NCI-H226 (cell line): ENCODE results near the gene DCHS2.

Experiments used
- DNase-seq: peaks from one replicate; pipeline ENCODE4 v3.0.0-alpha.2; 2015

Gene DCHS2

DNA sequence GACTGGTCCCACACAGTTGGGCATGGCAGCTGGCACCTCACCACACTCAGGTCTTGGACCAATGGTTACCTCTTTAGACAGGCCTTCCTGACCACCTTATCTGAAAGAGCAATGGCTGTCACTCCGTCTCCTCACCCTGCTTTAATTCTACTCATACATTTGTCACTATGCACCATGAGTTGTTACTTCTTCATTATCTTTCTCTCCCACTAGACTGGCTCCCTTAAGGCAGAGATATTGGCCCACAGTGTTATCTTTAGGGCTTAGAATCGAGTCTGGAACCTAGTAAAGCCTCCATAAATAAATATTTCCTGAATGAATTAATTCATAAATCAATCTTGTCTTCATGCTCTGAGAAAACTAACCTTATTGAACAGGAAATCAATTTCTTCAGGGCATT, 46.6 kb downstream of the DCHS2 start:
- DNase-seq = no peak

DNA sequence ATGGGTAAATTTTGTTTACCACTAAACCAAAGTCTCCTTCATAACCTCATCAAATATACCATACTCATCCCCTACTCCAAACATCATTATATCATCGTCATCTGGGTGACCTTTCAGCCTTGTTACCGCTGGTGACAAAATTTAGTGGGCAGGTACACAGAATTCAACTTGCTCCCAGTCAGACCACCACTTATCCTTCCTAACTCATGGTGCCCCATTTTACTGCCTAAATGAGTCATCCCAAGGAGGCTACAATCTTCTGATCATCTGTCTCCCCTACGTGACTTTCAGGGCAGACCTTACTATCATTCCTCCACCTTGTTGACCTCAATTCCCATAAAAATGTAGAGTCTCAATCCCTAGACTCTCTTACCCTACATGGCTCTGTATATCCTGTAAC, 49.6 kb downstream of the DCHS2 start:
- DNase-seq = no peak

DNA sequence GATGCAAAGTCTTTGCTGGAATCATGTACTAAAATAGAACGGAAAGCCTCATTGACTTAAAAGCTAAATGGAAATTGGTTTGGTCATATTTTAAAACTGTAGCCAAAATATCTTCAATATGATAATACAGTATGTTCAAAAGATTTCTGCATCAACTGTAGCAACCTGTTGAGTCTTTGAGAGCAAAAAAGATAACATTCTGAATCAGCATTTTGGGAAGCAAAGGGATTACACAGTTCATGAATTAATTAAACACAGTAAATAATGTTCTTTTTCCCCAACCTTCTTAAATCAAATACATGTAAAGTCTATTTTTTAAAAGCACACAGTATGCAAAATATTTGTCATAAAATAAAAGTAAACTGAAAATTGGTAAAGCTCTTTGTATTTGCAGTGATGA, 50.5 kb downstream of the DCHS2 start:
- DNase-seq = no peak

DNA sequence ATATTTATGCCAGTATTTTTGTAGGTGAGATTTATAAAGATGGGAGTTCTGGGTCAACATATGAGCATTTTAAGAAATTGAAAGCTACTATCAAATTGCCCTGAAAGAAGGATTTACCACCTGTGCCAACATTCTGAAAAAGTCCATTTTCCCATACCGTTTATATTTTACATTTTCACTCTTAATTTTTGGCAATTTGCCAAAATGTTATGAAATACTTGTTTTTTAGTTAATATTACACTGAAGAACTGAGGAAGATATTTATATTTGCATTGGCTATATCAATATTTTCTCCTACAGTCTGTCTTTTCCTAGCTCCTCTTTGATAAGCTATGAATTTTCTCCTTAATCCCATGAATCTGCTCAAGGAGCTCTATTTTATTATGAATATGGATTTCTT, 52.4 kb downstream of the DCHS2 start:
- DNase-seq = no peak

DNA sequence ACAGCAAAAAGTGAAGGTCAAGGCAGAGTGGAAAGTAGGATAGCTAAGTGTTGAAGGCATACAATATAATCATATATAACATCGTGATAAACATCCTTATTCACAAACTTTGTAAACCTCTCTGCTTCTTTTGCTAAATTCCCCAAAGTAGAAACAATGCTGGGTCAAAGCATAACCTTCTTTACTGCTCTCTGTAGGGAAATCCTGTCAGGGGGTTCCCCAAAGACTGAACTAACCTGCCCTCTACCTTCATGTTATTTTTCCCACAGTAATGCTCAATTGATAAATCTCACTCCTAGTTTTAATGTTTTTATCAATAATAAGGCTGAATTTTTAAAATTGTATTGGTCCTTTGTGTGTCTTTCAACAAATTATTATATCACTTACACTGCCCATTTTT, 55.7 kb downstream of the DCHS2 start:
- DNase-seq = no peak

DNA sequence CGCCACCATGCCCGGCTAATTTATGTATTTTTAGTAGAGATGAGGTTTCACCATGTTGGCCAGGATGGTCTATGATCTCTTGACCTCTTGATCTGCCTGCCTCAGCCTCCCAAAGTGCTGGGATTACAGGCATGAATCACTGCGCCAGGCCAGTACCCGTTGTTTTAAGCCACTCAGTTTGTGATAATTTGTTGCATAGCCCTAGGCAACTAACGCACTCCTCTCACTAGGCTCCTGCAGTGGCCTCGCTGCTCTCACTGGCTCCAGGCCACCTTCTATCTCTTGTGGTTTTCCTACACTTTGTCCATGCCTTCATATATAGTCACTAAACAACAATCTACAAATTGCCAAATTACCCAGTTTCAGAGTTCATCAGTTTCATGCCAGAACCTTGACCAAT, 58.1 kb downstream of the DCHS2 start:
- peak; percentile 8 for DNase-seq

DNA sequence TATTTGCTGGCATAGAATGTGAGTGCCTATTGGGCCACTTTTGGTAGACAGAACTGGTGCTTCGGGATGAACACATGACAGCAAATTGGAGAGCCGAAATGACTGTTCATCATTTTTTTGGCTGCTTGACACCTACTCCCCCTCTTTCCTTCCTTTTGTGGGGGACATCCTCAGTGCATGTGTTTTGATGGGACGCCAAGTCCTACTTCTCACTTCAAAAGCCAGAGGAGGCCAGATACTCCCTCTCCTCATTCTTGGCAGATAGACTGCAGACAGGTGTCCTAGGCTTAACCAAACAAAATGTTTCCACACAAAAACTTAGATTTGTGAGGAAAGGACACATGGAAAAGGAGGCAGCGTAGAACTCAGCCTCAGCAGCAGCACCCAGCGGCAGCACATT, 62.4 kb downstream of the DCHS2 start:
- DNase-seq = no peak

DNA sequence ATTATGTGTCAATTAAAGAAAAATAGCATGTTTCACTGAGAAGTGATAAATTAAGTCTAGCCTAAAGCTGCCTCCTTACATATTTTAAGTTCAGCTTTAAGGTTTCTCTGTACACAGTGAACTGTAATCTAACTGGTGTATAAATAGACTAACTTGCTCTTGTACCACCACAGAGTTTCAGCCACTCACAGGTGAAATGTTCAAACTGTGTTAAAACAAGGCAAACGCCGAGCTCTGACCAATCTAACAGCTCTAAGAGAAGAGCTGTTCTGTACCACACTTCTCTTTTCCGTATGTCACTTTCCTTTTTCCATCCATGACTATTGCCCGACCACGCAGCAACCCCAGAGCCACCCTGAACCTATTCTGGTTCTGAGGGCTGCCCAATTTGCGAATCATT, 64.5 kb downstream of the DCHS2 start:
- DNase-seq = no peak

DNA sequence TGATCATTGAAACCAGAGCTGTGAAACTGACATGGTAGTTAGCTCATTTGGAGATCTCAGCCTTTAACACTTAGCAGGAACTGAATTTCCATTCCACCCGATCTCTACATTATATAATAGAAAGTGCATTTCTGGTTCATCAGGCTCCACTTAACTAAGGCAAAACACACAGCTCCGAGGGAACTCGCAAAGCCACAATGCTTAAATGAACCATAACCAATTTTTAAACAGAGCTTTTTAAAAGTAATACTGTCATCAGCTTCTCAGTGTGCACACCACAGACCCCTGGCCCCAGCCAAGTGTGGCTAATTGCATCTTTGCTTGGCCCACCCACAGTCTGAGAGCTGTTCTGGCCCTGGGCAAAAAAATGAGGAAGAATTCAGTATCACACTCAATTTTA, 66.1 kb downstream of the DCHS2 start:
- DNase-seq = no peak

DNA sequence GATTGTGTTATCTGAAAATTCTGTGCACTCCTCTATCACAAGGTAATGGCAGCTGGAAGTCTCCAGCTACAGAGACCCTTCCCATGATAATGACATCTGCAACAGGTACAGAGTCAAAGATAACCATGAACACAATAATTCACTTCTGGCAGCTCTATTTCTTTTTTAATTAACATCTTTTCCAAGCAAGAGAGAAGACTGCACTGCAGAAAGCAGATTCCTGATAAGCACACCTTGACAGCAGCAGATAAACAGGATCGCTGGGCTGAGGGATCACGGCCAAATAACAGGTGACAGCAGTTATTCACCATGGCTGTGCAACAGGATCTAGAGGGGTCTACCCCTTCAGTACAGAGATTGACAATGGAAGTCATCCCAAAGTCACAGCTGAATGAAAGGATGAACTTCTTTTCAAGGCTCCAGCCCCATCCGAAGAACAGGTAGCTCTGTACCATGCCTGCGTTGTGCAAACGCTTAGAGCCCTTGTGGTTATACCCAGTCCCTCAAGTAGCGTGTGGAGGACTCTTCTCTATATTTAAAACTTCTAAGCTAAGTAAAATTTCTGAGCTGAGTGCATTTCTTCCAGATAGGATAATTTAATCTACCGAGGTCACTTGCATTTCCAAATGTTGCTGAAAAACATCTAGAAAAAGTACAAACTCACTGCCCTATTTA, 66.7 kb downstream of the DCHS2 start:
- no peak for DNase-seq

DNA sequence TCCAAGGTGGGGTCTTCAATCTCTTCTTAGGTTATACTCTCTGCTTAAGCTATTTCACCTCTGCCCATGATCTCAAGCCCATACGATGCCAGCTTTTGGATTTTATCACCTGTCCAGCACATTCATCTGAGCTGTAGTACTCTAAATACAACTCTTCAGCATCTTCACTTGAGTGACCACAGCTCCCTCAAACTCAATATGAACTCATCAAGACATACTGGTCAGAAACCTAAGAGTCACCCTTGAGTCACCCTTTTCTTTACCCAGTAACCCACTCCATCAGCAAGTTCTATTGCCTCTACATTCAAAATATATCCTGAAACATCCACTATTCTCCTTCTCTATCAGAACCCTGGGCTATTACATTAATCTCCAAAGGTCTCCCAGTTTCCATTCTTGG, 69.4 kb downstream of the DCHS2 start:
- no peak for DNase-seq

DNA sequence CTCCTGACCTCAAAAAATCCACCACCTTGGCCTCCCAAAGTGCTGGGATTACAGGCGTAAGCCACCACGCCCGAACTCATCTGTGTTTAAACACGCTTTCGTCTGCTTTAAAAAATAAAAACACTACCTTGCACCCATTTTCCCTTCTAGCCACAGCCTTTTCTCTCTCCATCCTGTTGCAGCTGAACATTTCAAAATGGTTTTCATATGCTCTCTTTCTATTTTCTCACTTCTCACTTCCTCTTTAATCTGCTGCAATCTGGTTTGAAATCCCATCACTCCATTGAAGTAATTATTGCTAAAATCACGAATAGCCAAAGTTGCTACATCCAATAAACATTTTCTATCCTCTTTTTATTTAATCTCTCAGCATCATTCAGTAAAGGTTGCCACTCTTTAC, 70.0 kb downstream of the DCHS2 start:
- DNase-seq = no peak

DNA sequence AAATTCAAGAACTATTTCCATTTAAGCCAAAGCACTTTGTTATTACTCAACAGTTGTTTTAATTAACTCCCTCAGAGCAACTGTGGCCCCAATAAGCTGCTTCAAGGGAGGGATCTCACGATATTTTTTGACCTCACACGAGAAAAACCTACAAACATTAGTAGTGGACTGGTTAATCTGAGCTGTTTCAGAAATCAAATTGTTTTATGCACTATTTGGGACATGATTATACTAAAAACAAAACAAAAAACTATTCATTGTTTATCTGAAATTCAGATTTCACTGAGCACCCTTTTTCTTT, 74.3 kb downstream of the DCHS2 start:
- no peak for DNase-seq

DNA sequence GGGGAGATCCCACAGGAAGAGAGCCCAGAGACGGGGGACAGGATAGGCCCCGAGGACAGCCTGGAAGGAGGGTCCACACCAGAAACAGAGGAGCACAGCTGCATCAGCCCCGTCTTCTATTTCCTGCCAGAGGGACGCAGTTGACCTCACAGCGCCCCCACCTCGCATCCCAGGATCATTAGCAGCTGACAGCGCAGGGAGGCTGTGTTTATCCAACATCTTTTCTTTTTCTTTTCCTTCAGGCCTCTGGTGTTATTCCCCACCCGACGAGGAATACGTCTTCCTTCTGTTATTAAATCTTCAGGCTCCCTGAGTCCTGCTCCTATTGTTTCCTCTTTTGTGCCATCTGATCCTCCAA, 75.4 kb downstream of the DCHS2 start:
- no peak for DNase-seq

DNA sequence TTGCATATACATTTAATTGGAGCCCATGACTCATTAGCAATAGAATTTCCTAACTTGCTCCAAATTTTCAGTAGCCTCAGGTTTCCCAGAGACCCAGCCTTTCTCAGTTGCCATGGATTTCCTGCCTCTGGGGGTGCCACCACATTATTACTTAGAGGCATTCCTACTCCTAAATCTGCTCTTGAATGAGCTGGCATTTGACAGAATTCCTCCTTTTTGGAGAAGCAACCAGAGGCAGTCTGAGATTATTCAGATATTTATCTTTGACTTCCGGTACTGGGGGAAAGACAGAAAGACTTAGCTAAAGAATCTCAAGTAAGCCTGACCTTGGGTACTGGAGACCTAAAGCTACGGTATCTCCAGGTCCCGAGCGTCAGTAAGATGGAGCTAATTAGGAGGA, 76.3 kb downstream of the DCHS2 start:
- no peak for DNase-seq

DNA sequence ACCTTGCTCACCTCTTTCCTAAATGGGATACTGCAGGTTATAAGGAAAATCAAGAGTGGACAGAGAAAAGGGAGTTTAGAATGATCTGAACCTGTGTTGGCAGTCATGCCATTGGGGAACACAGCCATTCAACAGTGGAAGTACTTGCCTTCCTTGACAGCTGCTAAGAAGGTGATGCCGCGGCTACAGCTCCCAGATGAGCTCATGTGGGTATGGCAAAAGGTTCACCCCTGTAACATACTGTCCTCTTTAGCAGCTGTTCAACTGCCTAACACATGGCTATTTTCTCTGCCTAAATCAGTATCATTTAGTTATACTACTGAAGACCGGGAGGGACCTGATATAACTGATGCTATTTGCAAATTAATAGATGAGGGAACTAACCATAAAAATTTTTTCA, 76.8 kb downstream of the DCHS2 start:
- DNase-seq = no peak

DNA sequence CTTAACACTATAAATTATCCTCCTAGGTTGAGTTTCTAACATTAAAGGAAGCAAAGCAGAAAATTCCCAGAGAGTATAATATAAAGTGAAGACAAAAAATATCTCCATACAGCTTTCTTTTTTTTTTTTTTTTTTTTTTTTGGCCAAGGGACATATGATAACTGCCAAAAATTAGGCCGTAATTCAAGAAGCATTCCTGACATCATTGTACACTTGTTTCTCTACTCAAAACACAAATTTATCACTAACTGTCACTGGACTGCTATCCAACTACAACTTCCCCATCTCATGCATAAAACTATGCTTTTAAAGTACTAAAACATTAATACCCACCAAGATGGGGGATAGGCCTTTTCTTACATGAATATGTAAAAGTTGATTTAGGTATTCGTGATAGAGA, 77.2 kb downstream of the DCHS2 start:
- no peak for DNase-seq

DNA sequence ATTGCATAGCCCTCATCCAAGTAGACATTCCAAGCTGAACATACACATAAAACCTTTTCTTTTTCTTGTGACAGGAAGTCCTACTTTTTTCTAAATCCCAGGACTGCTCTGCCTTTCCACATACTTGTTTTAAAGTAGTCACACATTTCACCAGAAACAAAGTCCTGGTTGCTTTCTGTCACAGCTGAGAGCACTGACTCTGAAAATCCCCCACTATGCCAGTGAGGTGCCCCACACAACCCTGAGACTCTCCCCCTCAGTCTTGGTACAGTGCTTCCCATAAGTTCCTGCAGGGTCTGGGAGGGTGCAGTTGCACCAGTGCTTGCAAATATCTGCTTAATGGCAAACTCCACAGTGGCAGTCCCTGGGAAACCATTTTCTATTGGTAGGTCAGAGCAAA, 84.2 kb downstream of the DCHS2 start:
- no peak for DNase-seq

DNA sequence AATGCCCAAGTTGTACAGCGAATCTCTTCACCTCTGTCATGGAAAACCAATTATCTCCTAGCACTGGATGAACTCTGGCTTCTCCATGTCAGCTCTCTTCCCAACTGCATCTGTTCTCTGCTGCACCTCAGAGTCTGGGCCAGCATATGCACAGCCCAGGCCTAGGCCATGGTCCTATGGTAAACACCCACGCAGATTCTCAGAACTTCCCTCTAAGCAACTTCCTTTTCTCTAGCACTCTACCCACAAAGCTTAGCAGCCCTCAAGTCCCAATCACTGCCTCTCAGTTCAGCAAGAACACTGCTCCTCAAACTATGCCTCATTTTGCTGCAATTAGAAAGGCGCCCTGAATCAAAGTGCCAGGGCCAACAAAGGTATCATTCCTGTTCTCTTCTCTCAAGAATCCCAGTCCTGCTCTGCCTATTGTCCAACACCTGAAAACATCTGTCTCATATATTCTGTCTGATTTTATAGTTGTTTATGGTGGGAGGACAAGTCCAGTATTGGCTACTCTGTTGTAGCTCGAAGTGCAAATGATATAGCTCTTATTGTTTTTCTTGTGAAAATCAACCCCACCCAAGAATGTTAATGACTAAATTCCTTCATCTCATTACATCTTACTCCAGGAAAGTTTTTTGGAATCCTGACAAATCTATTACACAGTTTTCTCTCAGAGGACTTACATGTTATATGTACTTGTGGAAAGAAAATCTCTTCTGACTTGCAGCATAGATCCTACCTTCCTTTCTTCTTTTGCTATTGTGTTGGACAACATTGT, 85.4 kb downstream of the DCHS2 start:
- no peak for DNase-seq

DNA sequence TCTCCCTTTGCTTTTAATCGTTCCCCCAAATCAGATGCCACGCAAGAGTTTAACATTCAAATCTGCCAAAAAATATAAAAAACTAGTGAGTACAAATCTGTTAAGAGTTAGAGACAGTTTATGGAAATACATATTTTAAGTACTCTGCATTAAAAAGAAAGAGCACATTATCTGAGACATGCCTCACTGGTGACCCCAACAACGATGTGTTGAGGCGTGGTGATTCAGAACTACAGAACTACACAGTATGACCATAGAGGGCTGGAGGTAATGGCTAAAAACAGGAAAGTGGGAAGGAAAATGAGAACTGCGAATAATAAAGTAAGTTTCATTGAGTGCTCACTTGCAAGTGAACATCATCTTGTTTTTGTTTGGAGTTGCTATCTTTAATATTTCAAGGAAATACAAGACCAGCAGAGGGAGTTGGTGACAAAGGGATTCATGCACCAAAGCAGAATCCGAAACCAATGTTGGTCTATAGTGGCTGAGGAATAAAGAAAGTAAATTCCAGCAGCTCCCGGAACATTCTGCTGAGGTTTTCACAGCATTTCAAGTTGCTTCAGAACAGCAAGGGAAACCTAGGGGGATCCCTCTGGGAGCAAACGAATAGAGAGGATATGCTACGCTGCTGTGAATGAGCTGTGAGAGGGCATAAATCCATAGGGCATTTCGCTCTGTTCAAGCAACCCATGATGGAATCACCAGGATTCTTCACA, 92.2 kb downstream of the DCHS2 start:
- no peak for DNase-seq

DNA sequence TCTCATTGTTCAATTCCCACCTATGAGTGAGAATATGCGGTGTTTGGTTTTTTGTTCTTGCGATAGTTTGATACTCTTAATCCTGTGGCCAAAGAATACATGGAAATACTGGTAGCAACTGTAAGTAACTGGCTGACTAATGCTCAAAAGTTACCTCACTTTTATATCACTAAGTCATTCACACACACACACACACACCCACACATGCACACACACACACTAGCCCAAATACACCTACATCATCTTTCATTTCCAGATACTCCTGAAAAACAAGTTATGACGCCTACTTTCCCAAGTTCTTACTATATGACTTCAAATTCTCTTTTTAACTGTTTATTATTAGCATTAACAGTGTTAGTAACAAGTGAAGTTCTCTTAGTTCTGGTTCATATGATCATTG, 101.3 kb downstream of the DCHS2 start:
- DNase-seq = no peak

DNA sequence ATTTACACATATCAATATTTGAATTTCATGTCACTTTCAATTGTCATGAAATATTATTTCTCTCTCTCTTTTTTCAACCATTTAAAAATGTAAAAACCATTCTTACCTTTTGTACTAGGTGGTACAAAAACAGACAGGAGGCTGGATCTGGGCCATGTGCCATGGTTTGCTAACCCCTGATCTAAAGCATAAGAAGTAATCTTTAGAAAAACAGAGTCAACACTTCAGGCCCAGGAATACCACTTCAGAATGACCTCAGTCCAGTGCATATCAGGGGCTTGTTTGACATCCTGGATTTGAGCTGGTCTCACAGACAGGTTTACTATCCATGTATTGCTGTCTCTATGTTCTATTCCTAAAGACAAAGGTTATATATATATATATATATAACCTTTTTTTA, 102.5 kb downstream of the DCHS2 start:
- DNase-seq = no peak

DNA sequence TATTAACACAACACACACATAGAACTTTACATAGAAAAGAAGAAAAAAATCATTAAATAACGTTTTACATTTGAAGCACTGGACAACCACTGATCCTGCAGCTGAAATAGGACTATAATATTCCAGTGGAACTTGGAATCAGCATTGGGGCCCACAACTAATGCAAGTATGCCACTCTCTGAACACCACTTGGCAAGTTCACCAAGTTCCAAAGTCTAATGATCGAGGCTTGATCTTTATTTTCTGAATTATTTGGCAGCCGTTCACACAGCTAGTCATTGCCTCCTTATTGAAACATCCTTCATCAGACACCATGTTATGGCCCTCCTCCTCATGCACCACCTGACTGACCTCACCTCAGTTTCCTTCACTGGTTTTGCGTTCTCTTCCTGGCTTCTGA, 107.6 kb downstream of the DCHS2 start:
- DNase-seq = no peak

DNA sequence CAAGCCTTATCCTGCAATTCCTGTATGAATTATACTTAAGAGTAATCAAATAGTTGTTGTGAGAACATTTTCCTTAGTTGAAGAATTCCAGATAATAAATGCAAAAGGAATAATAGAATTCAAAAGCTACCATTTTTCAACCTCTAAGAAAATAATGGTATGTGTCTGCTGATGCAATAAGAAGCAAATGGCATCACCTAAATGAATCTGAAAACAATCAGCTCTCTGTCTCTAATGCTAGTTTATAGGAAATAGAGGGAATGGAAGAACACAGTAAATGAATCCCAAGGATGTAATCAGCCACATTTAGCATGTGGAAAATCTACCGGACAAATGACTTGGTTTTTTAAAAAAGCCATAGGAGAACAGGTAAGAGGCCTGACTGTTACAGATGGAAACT, 115.1 kb downstream of the DCHS2 start:
- no peak for DNase-seq

DNA sequence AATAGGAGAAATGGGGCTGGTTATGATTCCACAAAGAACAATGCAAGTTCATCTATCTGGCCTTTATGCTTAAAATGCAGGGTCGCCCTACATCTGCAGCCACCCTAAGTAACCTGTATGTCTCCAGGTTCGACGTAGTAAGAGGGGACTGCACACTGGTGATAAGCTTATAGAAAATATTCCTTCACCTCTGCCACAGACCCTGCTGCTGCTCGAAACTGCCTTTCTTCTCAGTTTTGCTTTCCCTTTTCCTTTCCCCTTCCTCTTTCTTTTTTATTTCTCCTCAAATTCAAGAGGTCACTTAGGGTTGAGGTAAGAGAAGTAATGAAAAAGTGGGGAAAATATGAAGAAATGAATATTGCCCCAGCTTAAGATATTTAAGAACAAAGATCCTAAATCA, 123.5 kb downstream of the DCHS2 start:
- DNase-seq = no peak
